ENCODE measurements around the gene ZNF597. TPM values are rescaled to one million over a fixed set of nuclear protein-coding genes. Genes with fewer than 3 reads are reported as not detected.

Gene ZNF597, protein sequence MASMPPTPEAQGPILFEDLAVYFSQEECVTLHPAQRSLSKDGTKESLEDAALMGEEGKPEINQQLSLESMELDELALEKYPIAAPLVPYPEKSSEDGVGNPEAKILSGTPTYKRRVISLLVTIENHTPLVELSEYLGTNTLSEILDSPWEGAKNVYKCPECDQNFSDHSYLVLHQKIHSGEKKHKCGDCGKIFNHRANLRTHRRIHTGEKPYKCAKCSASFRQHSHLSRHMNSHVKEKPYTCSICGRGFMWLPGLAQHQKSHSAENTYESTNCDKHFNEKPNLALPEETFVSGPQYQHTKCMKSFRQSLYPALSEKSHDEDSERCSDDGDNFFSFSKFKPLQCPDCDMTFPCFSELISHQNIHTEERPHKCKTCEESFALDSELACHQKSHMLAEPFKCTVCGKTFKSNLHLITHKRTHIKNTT
- total RNA-seq = 1.5 TPM
- long read RNA-seq, full-length matches to known transcripts = 7 of 10 reads
- long read RNA-seq, partial matches to known transcripts = 0 of 10 reads
- long read RNA-seq, other reads (novel, unspliced or antisense) = 3 of 10 reads

DNA sequence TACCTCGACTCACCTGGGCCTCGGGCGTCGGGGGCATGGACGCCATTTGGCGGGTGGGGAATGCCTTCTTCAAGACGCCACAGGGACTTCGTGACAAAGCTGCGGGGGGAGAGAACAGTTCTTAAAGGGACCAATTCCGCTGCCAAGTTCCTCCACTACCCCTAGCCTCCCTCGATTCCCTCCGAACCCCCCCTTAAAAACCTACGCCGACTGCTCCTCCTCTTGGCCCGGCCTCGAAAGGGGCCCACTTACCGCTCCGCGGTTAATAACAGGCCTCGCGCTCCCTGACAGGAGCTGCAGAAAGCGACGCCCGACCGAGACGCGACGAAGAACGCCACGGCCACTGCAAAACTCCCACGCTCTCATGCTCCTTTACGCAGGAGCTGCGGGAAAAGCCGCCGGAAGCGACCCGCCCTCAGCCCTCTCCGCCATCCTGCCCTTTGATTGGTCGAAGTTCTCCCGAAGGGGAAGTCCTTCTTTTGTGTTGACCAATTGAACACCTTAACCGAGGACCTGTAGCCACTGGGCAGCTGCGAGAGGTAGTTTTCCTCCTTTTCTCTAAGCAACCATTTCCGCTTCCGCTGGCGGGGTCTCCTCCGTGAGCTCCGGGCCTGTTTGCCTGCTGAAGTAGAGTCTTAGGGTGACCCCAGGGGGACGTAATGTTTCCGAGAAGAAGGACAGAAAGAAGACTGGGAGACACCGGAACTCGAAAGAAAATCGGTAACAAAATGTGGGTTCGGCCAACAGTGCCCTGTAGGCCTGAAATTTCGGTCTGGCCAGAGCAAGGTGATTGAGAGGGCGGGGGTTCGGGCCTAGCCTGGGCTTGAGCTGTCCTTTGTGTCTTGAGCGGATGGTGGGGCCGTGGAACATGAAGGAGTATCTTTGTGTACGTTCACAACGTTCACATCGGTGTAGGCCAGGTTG, at the start of gene ZNF597, which contains the start of gene NAA60:
TSS of gene ZNF597 (minus strand) at position 397 of the 924 bp plus-strand sequence. CDS start at position 46, 351 bp downstream.
TSS of gene NAA60 (plus strand) at position 573 of the 924 bp plus-strand sequence. CDS start 32,548 bp downstream, outside the sequence.
- intact Hi-C loops (cut with DNase I) = no loop called here
- DNase-seq (peak; percentile 81), ATAC-seq (ENCODE audit: poor library complexity) (peak; percentile 99)

DNA sequence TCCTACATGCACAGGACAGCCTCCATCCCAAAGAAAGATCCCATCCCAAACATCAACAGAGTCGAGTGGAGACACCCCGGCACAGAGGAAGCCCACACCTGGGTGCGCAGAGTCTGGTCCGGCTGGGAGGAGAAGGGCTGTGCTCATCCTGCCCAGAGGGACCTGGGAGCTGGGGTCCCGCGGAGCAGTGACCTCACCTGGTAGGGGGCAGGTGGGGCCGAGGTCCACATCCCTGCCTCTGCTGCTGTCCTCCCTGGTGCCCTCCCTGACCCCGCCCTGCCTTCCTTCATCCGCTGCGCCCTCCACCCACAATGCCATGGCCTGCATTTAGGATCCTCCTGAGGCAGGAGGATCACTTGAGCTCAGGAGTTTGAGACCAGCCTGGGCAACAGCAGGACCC, 49.1 kb upstream of the ZNF597 start:
- DNase-seq = peak; percentile 27
- intact Hi-C loops (cut with DNase I) = loop anchor here (10.0 kb wide), 1 partner anchor 188 kb away; the partner anchor contains the start of genes TIGD7 and ZNF75A
- ATAC-seq (ENCODE audit: poor library complexity) = no peak

DNA sequence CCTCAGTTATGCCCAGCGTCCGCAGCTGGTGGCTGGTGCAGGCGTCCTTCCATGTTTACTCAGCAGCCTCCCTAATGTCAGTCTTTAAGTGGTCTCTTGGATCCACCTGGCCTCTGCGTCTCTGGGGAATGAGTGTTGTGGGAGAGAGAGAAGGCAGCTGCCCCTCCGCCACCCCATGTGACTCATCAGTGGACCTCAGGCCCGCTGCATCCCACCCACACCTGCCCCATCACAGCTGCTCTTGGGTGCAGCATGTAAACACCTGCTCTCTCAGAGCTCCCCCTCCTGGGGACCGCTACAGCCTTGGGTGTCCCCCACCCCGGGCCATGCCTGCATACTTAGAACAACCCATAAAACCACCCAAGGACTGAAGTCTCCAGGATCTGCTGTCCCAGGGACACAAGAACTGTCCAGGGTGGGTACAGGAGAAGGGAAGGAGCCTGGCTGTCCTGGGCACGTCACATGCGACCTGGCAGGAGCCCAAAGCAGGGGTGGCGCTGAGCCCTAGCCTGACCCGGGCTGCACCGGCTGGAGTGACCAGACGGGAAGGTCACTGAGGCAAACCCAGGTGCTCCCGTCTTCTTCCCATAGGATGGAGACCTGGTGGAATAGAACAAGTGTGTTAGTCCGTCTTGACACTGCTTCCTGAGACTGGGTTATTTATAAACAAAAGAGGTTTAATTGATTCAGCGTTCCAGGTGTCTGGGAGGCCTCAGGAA, 47.8 kb upstream of the ZNF597 start:
- intact Hi-C loops (cut with DNase I) = loop anchor here (10.0 kb wide), 1 partner anchor 186 kb away; the partner anchor contains the start of genes TIGD7 and ZNF75A
- DNase-seq (peak; percentile 51), ATAC-seq (ENCODE audit: poor library complexity) (peak; percentile 14)

DNA sequence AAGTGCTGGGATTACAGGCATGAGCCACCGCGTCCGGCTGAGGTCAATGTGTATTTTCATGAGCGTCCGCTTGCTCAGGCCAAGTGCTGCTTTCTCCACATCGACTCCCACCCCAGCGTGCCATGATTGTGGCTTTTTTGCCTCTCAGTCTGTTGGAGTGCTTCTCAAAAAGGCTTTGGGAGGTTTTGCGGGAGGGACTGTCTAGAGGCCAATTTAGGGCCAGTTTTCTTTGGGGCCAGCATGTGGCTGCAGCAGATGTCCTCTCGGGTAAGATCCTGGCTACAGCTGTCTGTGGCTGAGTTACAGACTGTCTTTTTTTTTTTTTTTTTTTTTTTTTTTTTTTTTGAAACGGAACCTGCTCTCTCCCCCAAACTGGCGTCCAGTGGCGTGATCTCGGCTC, 45.5 kb upstream of the ZNF597 start:
- no peak for ATAC-seq (ENCODE audit: poor library complexity)

DNA sequence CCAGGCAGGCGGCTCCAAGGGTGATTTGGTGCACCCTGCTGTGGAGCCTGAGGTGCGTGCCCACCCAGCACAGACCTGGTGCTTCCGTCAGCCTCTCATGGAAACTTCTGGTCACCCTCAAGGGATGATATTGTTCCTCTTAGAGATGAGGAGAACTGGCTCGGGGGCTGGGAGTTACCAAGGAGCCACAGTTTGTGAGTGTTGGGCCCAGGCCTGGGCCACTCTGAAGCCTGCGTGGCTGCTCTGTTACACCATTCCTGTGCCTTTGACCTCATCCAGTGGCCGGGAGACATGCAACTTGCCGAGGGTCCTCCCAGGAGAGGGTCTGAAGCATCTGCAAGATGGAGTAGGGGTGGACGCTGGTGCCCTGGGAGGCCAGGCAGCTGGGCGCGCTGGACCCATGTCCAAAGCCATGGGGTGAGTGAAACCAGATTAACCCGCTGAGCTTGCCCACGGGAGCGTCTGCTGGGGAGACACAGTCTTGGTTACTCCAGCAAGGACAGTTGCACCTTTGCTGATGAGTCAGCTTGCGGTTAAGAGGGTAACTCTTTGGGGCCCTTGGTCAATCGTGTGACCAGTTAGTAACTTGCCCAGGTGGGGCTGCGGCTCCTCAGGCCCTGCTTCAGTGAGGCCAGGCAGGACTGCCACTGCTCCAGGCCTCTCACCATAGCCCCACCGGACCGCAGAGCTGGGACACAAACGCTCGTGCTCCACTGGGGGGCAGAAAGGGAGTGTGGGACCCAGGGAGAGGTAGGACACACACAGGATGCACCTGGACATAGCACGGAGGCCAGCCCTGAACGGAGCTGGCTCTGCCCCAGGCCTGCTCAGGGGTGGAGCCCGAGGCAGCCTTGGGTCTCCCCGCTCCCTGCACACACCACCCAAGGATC, 44.5 kb upstream of the ZNF597 start:
- no peak for ATAC-seq (ENCODE audit: poor library complexity)
- DNase-seq = no peak
- intact Hi-C loops (cut with DNase I) = no loop called here

More for the DNA sequence above, 45.5 kb upstream of the ZNF597 start:
- intact Hi-C loops (cut with DNase I) = no loop called here
- DNase-seq = no peak

DNA sequence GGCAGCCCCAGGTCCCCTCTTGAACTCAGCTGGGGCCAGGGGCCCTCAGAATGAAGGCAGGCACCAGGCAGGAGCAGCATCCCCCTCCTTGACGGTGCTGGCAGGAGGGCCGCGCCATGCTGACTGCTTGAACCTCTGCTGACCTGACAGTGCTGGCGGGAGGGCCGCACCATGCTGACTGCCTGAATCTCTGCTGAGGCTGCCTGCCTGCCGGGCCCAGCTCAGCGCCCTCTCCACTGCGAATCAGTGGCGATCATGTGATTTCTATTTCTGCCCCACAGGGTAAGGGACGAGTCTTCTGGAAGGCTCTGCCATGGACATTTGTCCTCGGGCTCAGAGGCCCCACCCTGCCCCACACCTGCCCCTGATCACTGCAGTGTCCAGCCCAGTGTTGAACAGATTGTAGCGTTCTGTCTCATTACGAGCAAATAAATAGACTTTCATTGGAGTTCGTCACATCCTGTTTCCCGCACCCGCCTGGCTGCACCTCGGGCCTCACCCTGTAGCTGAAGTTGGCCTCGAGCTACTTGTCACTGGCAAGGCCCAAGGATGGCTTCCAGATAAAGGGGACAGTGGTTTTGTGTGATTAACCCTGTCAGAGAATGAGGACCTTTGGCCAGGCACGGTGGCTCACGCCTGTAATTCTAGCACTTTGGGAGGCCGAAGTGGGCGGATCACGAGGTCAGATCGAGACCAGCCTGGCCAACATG, 43.4 kb upstream of the ZNF597 start:
- DNase-seq = peak; percentile 13
- ATAC-seq (ENCODE audit: poor library complexity) = peak; percentile 13
- intact Hi-C loops (cut with DNase I) = no loop called here

DNA sequence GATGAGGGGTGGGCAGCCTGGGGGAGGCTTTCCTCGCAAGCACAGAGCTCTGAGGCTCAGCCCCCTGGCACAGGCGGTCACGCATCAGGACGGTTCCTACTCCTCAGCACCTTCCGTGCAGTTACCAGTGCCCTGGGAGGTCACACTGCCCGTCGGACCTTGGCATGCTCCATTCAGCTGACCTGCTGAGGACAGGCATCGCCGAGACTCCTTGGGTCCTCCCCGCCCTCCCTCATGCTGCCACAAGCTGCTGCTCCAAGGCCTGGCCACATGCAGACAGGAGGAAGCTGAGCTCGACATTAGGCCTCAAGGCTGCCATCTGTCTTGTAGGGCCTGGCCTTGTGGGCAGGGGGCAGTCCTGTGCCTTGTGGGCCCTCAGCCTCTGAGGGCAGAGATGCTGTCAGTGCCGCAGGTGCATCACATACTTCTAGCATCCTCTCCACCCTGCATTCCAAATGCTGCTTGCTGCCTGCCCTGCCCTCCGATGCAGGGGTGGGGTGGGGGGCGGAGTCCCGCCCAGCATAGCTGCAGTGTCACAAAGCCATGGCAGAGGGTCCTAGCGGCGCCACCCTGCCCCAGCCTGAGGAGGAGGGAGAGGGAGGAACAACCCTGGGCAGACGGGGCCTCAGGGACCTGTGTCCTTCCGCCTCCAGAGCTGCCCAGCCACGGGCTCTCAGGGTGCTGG, 42.7 kb upstream of the ZNF597 start:
- intact Hi-C loops (cut with DNase I) = no loop called here
- no peak for ATAC-seq (ENCODE audit: poor library complexity)
- DNase-seq = peak; percentile 24

DNA sequence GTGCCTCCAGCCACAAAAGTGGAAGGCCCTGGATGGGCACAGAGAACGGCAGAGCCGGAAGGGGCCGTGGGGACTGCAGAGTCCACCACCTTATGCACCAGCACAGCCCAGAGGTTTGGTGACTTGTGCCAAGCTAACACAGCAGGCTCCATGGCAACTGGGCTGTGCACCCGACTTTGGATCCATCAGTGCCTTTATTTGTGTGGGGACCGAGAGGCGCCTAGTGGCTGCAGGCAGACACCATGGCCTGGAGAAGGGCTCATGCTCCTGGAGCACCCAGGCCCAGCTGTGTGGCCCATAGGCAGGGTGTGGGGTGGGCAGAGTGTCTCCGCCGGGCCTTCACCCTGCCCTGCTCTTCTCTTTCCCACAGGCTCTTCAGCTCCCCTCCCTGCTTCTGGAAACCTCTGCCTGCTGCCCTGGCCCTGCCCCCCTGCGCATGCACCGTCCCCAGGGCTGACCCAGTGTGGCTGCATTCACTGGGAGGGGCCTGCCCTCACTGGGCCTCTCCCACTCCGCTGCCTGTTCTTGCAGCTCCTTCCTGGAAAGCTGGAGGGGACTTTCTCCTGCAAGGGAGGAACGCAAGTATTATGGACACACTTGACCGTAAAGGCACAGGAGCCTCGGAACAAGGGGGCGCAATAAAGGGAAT, 41.9 kb upstream of the ZNF597 start:
- no peak for ATAC-seq (ENCODE audit: poor library complexity)
- no peak for DNase-seq
- intact Hi-C loops (cut with DNase I) = no loop called here

DNA sequence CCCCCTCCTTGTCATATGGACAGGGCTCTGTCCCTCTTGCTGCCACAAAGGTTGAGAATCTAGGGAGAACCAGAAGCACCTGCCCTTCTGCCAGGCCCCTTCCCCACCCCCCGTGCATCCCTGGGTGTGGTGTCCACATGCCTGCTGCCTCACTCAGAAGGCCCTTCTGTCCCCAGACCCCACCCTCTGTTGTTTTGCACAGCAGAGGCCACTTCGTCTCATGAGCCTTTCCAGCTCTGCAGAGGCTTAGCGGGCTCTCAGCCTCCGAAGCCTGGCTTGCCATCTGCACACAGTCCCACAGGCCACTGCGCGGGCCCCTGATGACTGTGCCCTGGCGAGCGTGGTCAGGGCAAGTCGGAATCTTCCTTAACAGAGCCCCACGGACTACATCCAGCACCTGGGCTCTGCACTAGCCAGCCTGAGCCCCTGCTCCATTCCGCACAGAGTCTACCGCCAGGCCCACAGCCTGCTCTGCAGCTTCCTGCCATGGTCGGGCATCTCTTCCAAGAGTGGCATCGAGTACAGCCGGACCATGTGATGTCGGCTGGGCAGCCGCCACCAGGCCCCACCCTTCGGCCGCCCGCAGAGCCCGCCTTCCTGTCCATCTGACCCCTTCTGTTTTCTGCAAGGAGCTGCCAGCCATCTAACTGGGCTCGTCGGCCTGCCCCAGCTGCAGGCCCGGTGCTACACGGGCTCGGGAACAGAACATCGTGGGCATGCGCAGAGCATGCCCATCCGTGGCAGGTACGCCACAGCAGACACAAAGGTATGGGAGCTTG, 41.2 kb upstream of the ZNF597 start:
- DNase-seq (no peak), ATAC-seq (ENCODE audit: poor library complexity) (no peak)
- intact Hi-C loops (cut with DNase I) = no loop called here

DNA sequence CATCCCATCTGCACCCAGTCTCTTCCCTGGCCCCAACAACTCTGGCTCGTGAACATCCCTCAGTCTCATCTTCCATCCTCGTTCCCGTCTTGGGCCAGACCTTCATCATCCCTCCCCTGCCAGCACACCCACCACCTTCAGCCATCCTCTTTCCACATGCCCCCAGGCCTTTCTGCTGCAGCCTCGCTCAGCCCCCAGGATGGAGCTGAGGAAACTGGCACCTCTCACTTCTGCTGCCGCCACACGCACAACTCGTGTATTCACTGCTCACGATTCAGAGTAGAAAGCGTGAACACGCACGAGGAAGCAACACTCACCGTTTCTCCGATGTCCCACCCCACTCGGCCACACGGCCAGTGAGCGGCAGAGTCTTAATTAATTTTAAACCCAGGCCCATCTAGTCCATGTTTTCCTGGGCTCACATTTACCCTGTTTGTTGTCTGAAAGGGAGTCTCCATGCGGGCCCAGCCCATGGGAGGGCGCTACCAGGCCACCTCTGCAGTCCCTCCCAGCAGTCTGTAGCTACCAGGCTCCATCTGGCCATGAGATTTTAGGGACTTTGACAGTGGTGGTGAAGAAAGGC, 39.4 kb upstream of the ZNF597 start:
- peak; percentile 17 for DNase-seq

DNA sequence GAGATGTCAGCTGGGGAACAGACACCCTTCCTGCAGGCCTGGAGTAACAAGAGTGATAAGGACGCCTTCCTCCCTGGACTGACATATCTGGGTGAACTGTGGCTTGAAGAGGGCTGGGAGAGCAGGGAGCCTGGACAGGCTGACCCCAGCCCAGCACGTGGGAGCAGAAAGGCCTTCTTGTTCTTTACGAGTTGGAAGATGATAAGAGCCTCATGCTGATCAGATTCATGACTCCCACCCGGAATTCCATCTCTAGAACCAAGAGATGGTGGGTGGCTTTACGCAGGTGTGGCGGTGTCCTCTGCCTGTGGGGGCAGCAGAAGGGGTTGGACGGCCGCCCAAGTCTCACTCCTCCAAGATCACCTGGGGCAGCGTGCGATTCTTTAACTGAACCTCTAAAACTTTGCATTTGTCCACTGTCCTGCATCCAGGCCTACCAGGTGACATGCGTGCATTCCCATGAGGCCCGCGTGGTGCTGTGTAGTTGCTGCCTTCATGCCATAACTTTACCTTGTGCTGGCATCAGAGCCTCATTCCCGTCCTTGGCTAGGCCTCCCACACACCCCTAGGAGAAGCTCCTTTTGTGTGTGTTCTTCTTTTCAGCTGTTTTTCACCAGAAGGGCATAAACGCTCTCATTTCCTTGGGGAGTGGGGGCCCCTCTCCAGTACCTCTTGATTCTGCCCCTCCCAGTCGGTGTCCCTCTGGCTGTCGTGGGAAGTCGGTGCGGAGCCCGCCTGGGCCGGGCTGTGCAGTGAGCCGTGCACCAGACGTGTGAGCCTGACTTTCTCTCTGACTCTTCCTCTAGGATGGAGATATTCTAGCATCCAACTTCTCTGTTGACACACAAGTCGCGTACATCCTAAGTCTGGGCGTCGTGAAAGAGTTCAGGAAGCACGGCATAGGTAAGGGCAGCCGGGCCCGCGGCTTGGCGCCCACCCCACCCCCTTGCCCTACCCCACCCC, 38.7 kb upstream of the ZNF597 start:
- DNase-seq (no peak), ATAC-seq (ENCODE audit: poor library complexity) (peak; percentile 35)
- intact Hi-C loops (cut with DNase I) = no loop called here

More for the DNA sequence above, 39.4 kb upstream of the ZNF597 start:
- no peak for ATAC-seq (ENCODE audit: poor library complexity)
- intact Hi-C loops (cut with DNase I) = no loop called here

DNA sequence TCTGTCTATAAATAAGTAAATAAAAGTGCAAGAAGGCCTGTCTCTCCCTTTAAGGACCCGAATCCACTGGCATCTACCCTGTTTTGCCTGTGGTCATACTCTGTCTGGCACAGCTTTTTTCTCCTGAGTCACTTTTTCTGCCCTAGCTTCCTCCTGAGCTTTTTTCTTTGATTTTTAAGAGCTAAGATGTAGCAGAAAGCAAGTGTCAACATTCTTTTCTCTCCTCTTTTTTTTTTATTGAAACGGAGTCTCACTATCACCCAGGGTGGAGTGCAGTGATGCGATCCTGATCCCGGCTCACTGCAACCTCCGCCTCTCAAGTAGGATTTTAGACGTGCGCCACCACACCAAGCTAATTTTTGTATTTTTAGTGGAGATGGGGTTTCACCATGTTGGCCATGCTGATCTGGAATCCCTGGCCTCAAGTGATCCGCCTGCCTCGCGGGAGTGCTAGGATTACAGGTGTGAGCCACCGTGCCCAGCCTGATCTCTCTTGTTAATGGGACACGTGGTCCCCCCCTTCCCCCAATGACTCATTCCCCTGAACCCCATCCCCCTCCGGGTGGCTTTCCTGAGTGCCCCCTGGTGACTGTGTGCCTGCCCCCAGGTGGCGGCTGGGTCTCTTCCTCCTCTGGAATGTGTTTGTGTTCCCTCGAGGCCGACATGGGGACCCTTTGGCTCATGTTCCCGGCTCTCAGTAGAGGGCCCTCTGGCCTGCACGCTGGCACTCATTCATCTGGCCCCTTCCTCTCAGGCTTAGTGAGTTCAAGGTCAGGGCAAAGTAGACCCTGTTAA, 37.8 kb upstream of the ZNF597 start:
- ATAC-seq (ENCODE audit: poor library complexity) (no peak), DNase-seq (no peak)
- intact Hi-C loops (cut with DNase I) = no loop called here

DNA sequence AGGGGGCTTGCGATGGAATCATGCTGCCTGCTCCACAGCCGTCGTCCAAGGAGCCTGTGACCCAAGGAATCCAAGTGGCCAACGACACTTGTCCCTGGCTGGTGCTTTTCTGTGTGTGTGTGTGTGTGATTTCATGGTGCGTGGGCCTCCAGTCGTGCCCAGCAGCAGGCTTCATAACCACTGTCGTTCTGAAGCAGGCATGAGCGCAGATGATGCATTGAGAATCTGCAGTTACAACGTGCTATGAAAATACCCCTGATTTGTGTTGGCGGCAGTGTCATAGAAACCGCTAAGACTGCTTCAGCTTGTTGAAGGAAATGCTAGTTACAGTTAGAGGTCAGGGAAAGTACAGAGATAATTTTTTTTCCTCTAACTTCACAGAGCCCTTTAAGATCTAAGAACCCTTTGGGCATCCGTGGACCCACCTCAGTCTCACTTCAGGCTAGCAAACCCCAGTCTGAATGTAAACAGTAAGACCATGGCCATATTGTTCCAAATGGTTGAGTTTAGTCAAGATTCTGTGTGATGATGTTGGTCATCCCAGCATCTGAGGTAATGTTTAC, 36.4 kb upstream of the ZNF597 start:
- ATAC-seq (ENCODE audit: poor library complexity) = no peak
- intact Hi-C loops (cut with DNase I) = no loop called here
- DNase-seq = no peak
